Muscle layer of duodenum (tissue), 2 donors: Measurements from ENCODE around the gene FBXO9.
A peak's percentile ranks its signal among the peaks of the same experiment; 100 is the strongest.

Experiments
- H3K27ac ChIP-seq: one replicate; pipeline ENCODE4 v1.7.0; 2013; ENCODE audit warnings: mild to moderate bottlenecking, low read length
- H3K27me3 ChIP-seq: one replicate; pipeline ENCODE4 v1.7.0; 2013; ENCODE audit warnings: low read depth, mild to moderate bottlenecking, control low read depth, low read length
- H3K36me3 ChIP-seq, 2 donors: one replicate each; pipeline ENCODE4 v1.7.0; 2013; ENCODE audit warnings: low read length in 2 of 2, control low read depth in 1 of 2, mild to moderate bottlenecking in 1 of 2; ENCODE audit not compliant: insufficient read depth in 2 of 2, control insufficient read depth in 1 of 2
- H3K4me1 ChIP-seq, 2 donors: one replicate each; pipeline ENCODE4 v1.7.0; 2013; ENCODE audit warnings: low read length in 2 of 2, mild to moderate bottlenecking in 2 of 2, control low read depth in 1 of 2, moderate library complexity in 1 of 2; ENCODE audit not compliant: insufficient read depth in 2 of 2, control insufficient read depth in 1 of 2
- H3K4me3 ChIP-seq, 2 donors: one replicate each; pipeline ENCODE4 v1.7.0; 2013; ENCODE audit warnings: low read length in 2 of 2, low read depth in 1 of 2, mild to moderate bottlenecking in 1 of 2
- H3K9me3 ChIP-seq, 2 donors: one replicate each; pipeline ENCODE4 v1.7.0; 2013; ENCODE audit warnings: low read length in 2 of 2, control low read depth in 1 of 2, mild to moderate bottlenecking in 1 of 2; ENCODE audit not compliant: control insufficient read depth in 1 of 2
- donor health status: healthy.

The FBXO9 gene

GRCh38 chr6:53065266-53066076 lies at the start of gene FBXO9:
Gene FBXO9, plus strand, starts transcription at chr6:53065404. Its CDS starts 386 bp downstream, at chr6:53065790.
- Histone ChIP-seq H3K27me3 (no peaks in the 10 kb centered on the region), H3K4me3 (peak within 1 kb of the TSS; percentile 98 to 99), H3K36me3 (peaks cover 3 to 10% of the 10 kb centered on the region in 2 donors), H3K4me1 (peaks cover 0 to 40% of the 10 kb centered on the region in 2 donors), H3K27ac (peak within 1 kb of the TSS; percentile 94), H3K9me3 (no peaks in the 10 kb centered on the region)

- Histone ChIP-seq H3K4me1 (peaks cover 0 to 4% of the 10 kb centered on the region in 2 donors), H3K36me3 (peaks cover 54 to 77% of the 10 kb centered on the region in 2 donors)
Measured at GRCh38 chr6:53015486-53015885, 49.7 kb upstream of the FBXO9 start.

GRCh38 chr6:53018446-53018845 lies 46.8 kb upstream of the FBXO9 start:
- H3K27me3 ChIP-seq = no peaks in the 10 kb centered on the region
- peaks cover 36 to 50% of the 10 kb centered on the region in 2 donors for H3K36me3 ChIP-seq
- H3K9me3 ChIP-seq = no peaks in the 10 kb centered on the region
- peaks cover 0 to 4% of the 10 kb centered on the region in 2 donors for H3K4me1 ChIP-seq
- no peak overlapping the region for H3K4me3 ChIP-seq
- H3K27ac ChIP-seq = no peak overlapping the region

More at GRCh38 chr6:53015486-53015885, 49.7 kb upstream of the FBXO9 start:
- Histone ChIP-seq H3K27ac (no peak overlapping the region), H3K4me3 (no peak overlapping the region), H3K9me3 (no peaks in the 10 kb centered on the region), H3K27me3 (no peaks in the 10 kb centered on the region)

GRCh38 chr6:53020005-53020744 lies 45.0 kb upstream of the FBXO9 start:
- Histone ChIP-seq H3K4me1 (no peaks in the 10 kb centered on the region), H3K27me3 (no peaks in the 10 kb centered on the region), H3K27ac (no peak overlapping the region), H3K4me3 (no peak overlapping the region), H3K36me3 (peaks cover 40 to 42% of the 10 kb centered on the region in 2 donors), H3K9me3 (no peaks in the 10 kb centered on the region)

GRCh38 chr6:53023323-53023722 lies 41.9 kb upstream of the FBXO9 start:
- H3K27ac ChIP-seq = no peak overlapping the region

GRCh38 chr6:53026526-53026925 lies 38.7 kb upstream of the FBXO9 start:
- Histone ChIP-seq H3K4me1 (no peaks in the 10 kb centered on the region), H3K27me3 (no peaks in the 10 kb centered on the region), H3K4me3 (no peak overlapping the region), H3K9me3 (no peaks in the 10 kb centered on the region), H3K27ac (no peak overlapping the region), H3K36me3 (peaks cover 31 to 53% of the 10 kb centered on the region in 2 donors)

More at GRCh38 chr6:53023323-53023722, 41.9 kb upstream of the FBXO9 start:
- no peak overlapping the region for H3K4me3 ChIP-seq
- H3K36me3 ChIP-seq = peaks cover 20 to 33% of the 10 kb centered on the region in 2 donors
- H3K27me3 ChIP-seq = no peaks in the 10 kb centered on the region
- no peaks in the 10 kb centered on the region for H3K9me3 ChIP-seq
- H3K4me1 ChIP-seq = no peaks in the 10 kb centered on the region

- H3K4me3 ChIP-seq = no peak overlapping the region
- no peaks in the 10 kb centered on the region for H3K27me3 ChIP-seq
- H3K36me3 ChIP-seq = peaks cover 33 to 56% of the 10 kb centered on the region in 2 donors
- H3K4me1 ChIP-seq = no peaks in the 10 kb centered on the region
- no peak overlapping the region for H3K27ac ChIP-seq
- H3K9me3 ChIP-seq = no peaks in the 10 kb centered on the region
Measured at GRCh38 chr6:53027131-53027718, 38.0 kb upstream of the FBXO9 start.

GRCh38 chr6:53028467-53028866 lies 36.7 kb upstream of the FBXO9 start:
- Histone ChIP-seq H3K9me3 (no peaks in the 10 kb centered on the region), H3K27me3 (no peaks in the 10 kb centered on the region), H3K36me3 (peaks cover 33 to 53% of the 10 kb centered on the region in 2 donors), H3K4me3 (no peak overlapping the region), H3K4me1 (peaks cover 3 to 10% of the 10 kb centered on the region in 2 donors), H3K27ac (no peak overlapping the region)

- H3K27ac ChIP-seq = no peak overlapping the region
- H3K4me3 ChIP-seq = no peak overlapping the region
- H3K36me3 ChIP-seq = peaks cover 33 to 47% of the 10 kb centered on the region in 2 donors
- H3K27me3 ChIP-seq = no peaks in the 10 kb centered on the region
- no peaks in the 10 kb centered on the region for H3K9me3 ChIP-seq
- H3K4me1 ChIP-seq = peaks cover 7 to 14% of the 10 kb centered on the region in 2 donors
Measured at GRCh38 chr6:53029257-53029656, 35.9 kb upstream of the FBXO9 start.

GRCh38 chr6:53029761-53030160 lies 35.4 kb upstream of the FBXO9 start:
- Histone ChIP-seq H3K4me1 (peaks cover 7 to 14% of the 10 kb centered on the region in 2 donors), H3K9me3 (no peaks in the 10 kb centered on the region), H3K4me3 (no peak overlapping the region), H3K27me3 (no peaks in the 10 kb centered on the region), H3K27ac (no peak overlapping the region), H3K36me3 (peaks cover 33 to 47% of the 10 kb centered on the region in 2 donors)

GRCh38 chr6:53031281-53031680 lies 33.9 kb upstream of the FBXO9 start:
- H3K36me3 ChIP-seq = peaks cover 34 to 53% of the 10 kb centered on the region in 2 donors

More at GRCh38 chr6:53031281-53031680, 33.9 kb upstream of the FBXO9 start:
- Histone ChIP-seq H3K4me1 (peaks cover 7 to 21% of the 10 kb centered on the region in 2 donors), H3K4me3 (no peak overlapping the region), H3K27me3 (no peaks in the 10 kb centered on the region), H3K9me3 (no peaks in the 10 kb centered on the region), H3K27ac (no peak overlapping the region)
